Breast epithelium (tissue), 3 donors: ENCODE results near the gene AP5S1.

ENCODE experiments used
- CTCF ChIP-seq, 3 donors: fragments of 450-650 bp; IDR thresholded peaks; one replicate each; pipeline ENCODE4 v1.5.1; 2016 to 2017; ENCODE audit warnings: antibody characterized with exemption in 3 of 3, mild to moderate bottlenecking in 3 of 3, moderate library complexity in 3 of 3
- POLR2A ChIP-seq: fragments of 450-650 bp; IDR thresholded peaks from one replicate; pipeline ENCODE4 v1.6.1; 2016; ENCODE audit warnings: antibody characterized with exemption, mild to moderate bottlenecking, moderate library complexity
- POLR2AphosphoS5 ChIP-seq, 3 donors: sonication (generic); formaldehyde crosslinking; IDR thresholded peaks; one replicate each; pipeline ENCODE4 v1.6.1; 2017; ENCODE audit warnings: antibody characterized with exemption in 3 of 3

GRCh38 chr20:3786665-3787323 lies 33.6 kb upstream of the AP5S1 start, which contains the start of gene CENPB:
- peak in 1 of 3 donors; percentile 69 for TF ChIP-seq CTCF (IDR thresholded peaks at IDR 0.05)
- TF ChIP-seq POLR2AphosphoS5 (IDR thresholded peaks at IDR 0.05) = peak; percentile 42 to 75 (median 57)
- TF ChIP-seq POLR2A = no peak
